CD4-positive, CD25-positive, alpha-beta regulatory T cell (primary cell): ENCODE data around the gene TSC1. TPM values are rescaled to one million over a fixed set of nuclear protein-coding genes. Genes with fewer than 3 reads are reported as not detected.

Experiments
- ATAC-seq, 2 donors: fragments of 150-1000 bp; cut with Tn5 transposase; one replicate each; pipeline ENCODE4 v1.10.0; 2021; ENCODE audit warnings: low read depth in 2 of 2, moderate number of reproducible peaks in 2 of 2, moderate library complexity in 1 of 2
- DNase-seq, 3 donors: peaks; one replicate each; pipeline versions ENCODE4 v3.0.0 to v3.0.0-alpha.2; 2012 to 2022; ENCODE audit warnings: mixed read lengths in 1 of 3
- H3K27ac ChIP-seq: one replicate; pipeline ENCODE4 v1.7.0; 2013; ENCODE audit warnings: mild to moderate bottlenecking, low read length; ENCODE audit not compliant: insufficient read depth, poor library complexity, severe bottlenecking
- H3K27me3 ChIP-seq: one replicate; pipeline ENCODE4 v1.7.0; 2013; ENCODE audit warnings: low read length; ENCODE audit not compliant: control insufficient read depth, insufficient read depth
- H3K36me3 ChIP-seq: one replicate; pipeline ENCODE4 v1.7.0; 2013; ENCODE audit warnings: mild to moderate bottlenecking, low read length, moderate library complexity; ENCODE audit not compliant: control insufficient read depth, insufficient read depth
- H3K4me1 ChIP-seq: 2 replicates; pipeline ENCODE4 v1.7.0; 2013; ENCODE audit warnings: mild to moderate bottlenecking, low read length; ENCODE audit not compliant: insufficient read depth, control insufficient read depth, poor library complexity, severe bottlenecking
- H3K4me3 ChIP-seq: one replicate; pipeline ENCODE4 v1.7.0; 2013; ENCODE audit warnings: low read depth, mild to moderate bottlenecking, low read length, moderate library complexity
- H3K9me3 ChIP-seq, 2 experiments: 1 replicate in 1 of 2; 2 replicates in 1 of 2; pipeline ENCODE4 v1.7.0; 2013; ENCODE audit warnings: low read length in 2 of 2, mild to moderate bottlenecking in 1 of 2, moderate library complexity in 1 of 2; ENCODE audit not compliant: control insufficient read depth in 2 of 2
- H3K27ac Mint-ChIP-seq, 3 donors: one replicate each; pipeline ENCODE4 v1.8.0; 2020 to 2022; ENCODE audit warnings: mild to moderate bottlenecking in 3 of 3, mixed read lengths in 3 of 3, moderate library complexity in 2 of 3
- H3K27me3 Mint-ChIP-seq: one replicate; pipeline ENCODE4 v1.8.0; 2022; ENCODE audit warnings: mild to moderate bottlenecking, mixed read lengths
- H3K36me3 Mint-ChIP-seq: one replicate; pipeline ENCODE4 v1.8.0; 2020; ENCODE audit warnings: mixed read lengths
- H3K4me1 Mint-ChIP-seq, 4 donors: one replicate each; pipeline ENCODE4 v1.8.0; 2020 to 2022; ENCODE audit warnings: mixed read lengths in 4 of 4, mild to moderate bottlenecking in 1 of 4
- H3K4me3 Mint-ChIP-seq, 4 donors: one replicate each; pipeline ENCODE4 v1.8.0; 2020 to 2022; ENCODE audit warnings: mild to moderate bottlenecking in 4 of 4, mixed read lengths in 4 of 4, moderate library complexity in 3 of 4
- H3K9me3 Mint-ChIP-seq, 7 donors: one replicate each; pipeline ENCODE4 v1.8.0; 2020 to 2022; ENCODE audit warnings: mixed read lengths in 7 of 7, mild to moderate bottlenecking in 3 of 7, moderate library complexity in 2 of 7
- polyA plus RNA-seq, 4 donors: library from polyadenylated mRNA; unstranded; fragments of 300-500 nt; fragmentation: Illumina TruSeq; gene quantifications; one replicate each; pipeline ENCODE4 v1.2.3, GENCODE V29; 2021
- total RNA-seq: library from RNA; stranded (reverse); gene quantifications from one replicate; pipeline ENCODE4 v1.2.3, GENCODE V29; 2022

The TSC1 gene
- total and polyA plus RNA-seq, 5 donors from 2014 or later = 8.7 to 63.0 (median 11.7) TPM

- H3K4me3 Mint-ChIP-seq = no peak overlapping the region
- H3K27ac ChIP-seq = no peak overlapping the region
- no peaks in the 10 kb centered on the region for H3K36me3 Mint-ChIP-seq
- no peaks in the 10 kb centered on the region for H3K36me3 ChIP-seq
- H3K4me1 ChIP-seq = peaks cover 15% of the 10 kb centered on the region
- H3K4me1 Mint-ChIP-seq = peaks cover 0 to 15% (median 5%) of the 10 kb centered on the region in 4 donors
- H3K27me3 Mint-ChIP-seq = peaks cover 6% of the 10 kb centered on the region
- ATAC-seq = no peak
- DNase-seq = no peak
- H3K9me3 Mint-ChIP-seq = no peaks in the 10 kb centered on the region
- H3K9me3 ChIP-seq = no peaks in the 10 kb centered on the region
- H3K27ac Mint-ChIP-seq = no peak overlapping the region
- H3K27me3 ChIP-seq = no peaks in the 10 kb centered on the region
- no peak overlapping the region for H3K4me3 ChIP-seq
These were observed 62.6 kb downstream of the TSC1 start for GRCh38 chr9:132881826-132882225.

- H3K4me3 Mint-ChIP-seq = peak overlapping the region in 3 of 4 donors; percentile 4 to 70 (median 36)
- H3K4me3 ChIP-seq = no peak overlapping the region
- no peaks in the 10 kb centered on the region for H3K9me3 ChIP-seq
- H3K36me3 ChIP-seq = no peaks in the 10 kb centered on the region
- no peaks in the 10 kb centered on the region for H3K36me3 Mint-ChIP-seq
- H3K9me3 Mint-ChIP-seq = no peaks in the 10 kb centered on the region
- no peaks in the 10 kb centered on the region for H3K27me3 ChIP-seq
- peaks cover 6% of the 10 kb centered on the region for H3K27me3 Mint-ChIP-seq
- peaks cover 15% of the 10 kb centered on the region for H3K4me1 ChIP-seq
- H3K27ac Mint-ChIP-seq = peak overlapping the region in 1 of 3 donors; percentile 64
- H3K27ac ChIP-seq = no peak overlapping the region
- H3K4me1 Mint-ChIP-seq = peaks cover 0 to 15% (median 8%) of the 10 kb centered on the region in 4 donors
- ATAC-seq = no peak
- no peak for DNase-seq
These were observed 64.1 kb downstream of the TSC1 start for GRCh38 chr9:132880324-132880661.

- Histone ChIP-seq H3K4me3 (no peak overlapping the region), H3K36me3 (no peaks in the 10 kb centered on the region), H3K9me3 (no peaks in the 10 kb centered on the region), H3K27ac (no peak overlapping the region), H3K4me1 (peaks cover 15% of the 10 kb centered on the region), H3K27me3 (no peaks in the 10 kb centered on the region)
- H3K27me3 Mint-ChIP-seq = peaks cover 6% of the 10 kb centered on the region
- no peaks in the 10 kb centered on the region for H3K9me3 Mint-ChIP-seq
- peak overlapping the region in 2 of 3 donors; percentile 85 to 88 for H3K27ac Mint-ChIP-seq
- peak overlapping the region; percentile 85 to 90 (median 88) for H3K4me3 Mint-ChIP-seq
- DNase-seq = peak in 1 of 3 donors; percentile 39
- no peak for ATAC-seq
- no peaks in the 10 kb centered on the region for H3K36me3 Mint-ChIP-seq
- H3K4me1 Mint-ChIP-seq = peaks cover 0 to 15% (median 8%) of the 10 kb centered on the region in 4 donors
These were observed 64.7 kb downstream of the TSC1 start for GRCh38 chr9:132879457-132880323.

GRCh38 chr9:132878695-132879456 is 65.5 kb downstream of the TSC1 start, which contains the start of gene SPACA9:
Gene SPACA9, plus strand, starts transcription at chr9:132878898. Its CDS starts 5,050 bp downstream, at chr9:132883948.
- Mint-ChIP-seq H3K36me3 (no peaks in the 10 kb centered on the region), H3K4me3 (peak within 1 kb of the TSS; percentile 85 to 90 (median 88)), H3K27ac (peak within 1 kb of the TSS in 2 of 3 donors; percentile 85 to 88), H3K27me3 (peaks cover 6% of the 10 kb centered on the region), H3K9me3 (no peaks in the 10 kb centered on the region), H3K4me1 (peaks cover 0 to 15% (median 8%) of the 10 kb centered on the region in 4 donors)
- ATAC-seq = no peak
- peak in 1 of 3 donors; percentile 17 for DNase-seq
- peak within 1 kb of the TSS; percentile 63 for H3K27ac ChIP-seq
- H3K27me3 ChIP-seq = no peaks in the 10 kb centered on the region
- H3K4me3 ChIP-seq = peak within 1 kb of the TSS; percentile 59
- H3K4me1 ChIP-seq = peaks cover 15% of the 10 kb centered on the region
- H3K36me3 ChIP-seq = no peaks in the 10 kb centered on the region
- H3K9me3 ChIP-seq = no peaks in the 10 kb centered on the region

GRCh38 chr9:132877824-132878694 is 66.4 kb downstream of the TSC1 start, which contains the start of gene AK8:
Gene AK8, minus strand, starts transcription at chr9:132878284. Its CDS starts 29 bp downstream, at chr9:132878255.
- Histone ChIP-seq H3K27me3 (no peaks in the 10 kb centered on the region), H3K4me3 (peak within 1 kb of the TSS; percentile 59), H3K36me3 (no peaks in the 10 kb centered on the region), H3K4me1 (peaks cover 15% of the 10 kb centered on the region), H3K27ac (peak within 1 kb of the TSS; percentile 63), H3K9me3 (no peaks in the 10 kb centered on the region)
- no peaks in the 10 kb centered on the region for H3K36me3 Mint-ChIP-seq
- DNase-seq (peak; percentile 69 to 79 (median 77)), ATAC-seq (peak; percentile 69 to 82)
- H3K27ac Mint-ChIP-seq = peak within 1 kb of the TSS in 2 of 3 donors; percentile 85 to 88
- peaks cover 0 to 19% (median 8%) of the 10 kb centered on the region in 4 donors for H3K4me1 Mint-ChIP-seq
- peak within 1 kb of the TSS; percentile 85 to 90 (median 88) for H3K4me3 Mint-ChIP-seq
- no peaks in the 10 kb centered on the region for H3K9me3 Mint-ChIP-seq
- peaks cover 10% of the 10 kb centered on the region for H3K27me3 Mint-ChIP-seq

- Histone ChIP-seq H3K27ac (no peak overlapping the region), H3K9me3 (no peaks in the 10 kb centered on the region), H3K4me3 (peak overlapping the region; percentile 35), H3K27me3 (no peaks in the 10 kb centered on the region), H3K36me3 (no peaks in the 10 kb centered on the region), H3K4me1 (peaks cover 15% of the 10 kb centered on the region)
- Mint-ChIP-seq H3K27me3 (peaks cover 10% of the 10 kb centered on the region), H3K36me3 (no peaks in the 10 kb centered on the region), H3K9me3 (no peaks in the 10 kb centered on the region), H3K4me1 (peaks cover 0 to 19% (median 8%) of the 10 kb centered on the region in 4 donors), H3K4me3 (peak overlapping the region; percentile 80 to 88 (median 82)), H3K27ac (peak overlapping the region in 1 of 3 donors; percentile 65)
- ATAC-seq (no peak), DNase-seq (no peak)
These were observed 67.0 kb downstream of the TSC1 start for GRCh38 chr9:132877458-132877823.

GRCh38 chr9:132876849-132877248 is 67.6 kb downstream of the TSC1 start:
- H3K4me1 ChIP-seq = peaks cover 15% of the 10 kb centered on the region
- Mint-ChIP-seq H3K4me1 (peaks cover 0 to 19% (median 8%) of the 10 kb centered on the region in 4 donors), H3K27me3 (peaks cover 10% of the 10 kb centered on the region), H3K9me3 (no peaks in the 10 kb centered on the region), H3K4me3 (peak overlapping the region; percentile 80 to 88 (median 82)), H3K36me3 (no peaks in the 10 kb centered on the region), H3K27ac (no peak overlapping the region)
- no peak overlapping the region for H3K27ac ChIP-seq
- H3K9me3 ChIP-seq = no peaks in the 10 kb centered on the region
- ATAC-seq (no peak), DNase-seq (no peak)
- no peaks in the 10 kb centered on the region for H3K36me3 ChIP-seq
- no peaks in the 10 kb centered on the region for H3K27me3 ChIP-seq
- H3K4me3 ChIP-seq = no peak overlapping the region
